ENCODE measurements around the gene KLK1.

Gene KLK1

GRCh38 chr19:50835785-50836542 lies 12.4 kb upstream of the KLK1 start:
- no peak for DNase-seq

DNA sequence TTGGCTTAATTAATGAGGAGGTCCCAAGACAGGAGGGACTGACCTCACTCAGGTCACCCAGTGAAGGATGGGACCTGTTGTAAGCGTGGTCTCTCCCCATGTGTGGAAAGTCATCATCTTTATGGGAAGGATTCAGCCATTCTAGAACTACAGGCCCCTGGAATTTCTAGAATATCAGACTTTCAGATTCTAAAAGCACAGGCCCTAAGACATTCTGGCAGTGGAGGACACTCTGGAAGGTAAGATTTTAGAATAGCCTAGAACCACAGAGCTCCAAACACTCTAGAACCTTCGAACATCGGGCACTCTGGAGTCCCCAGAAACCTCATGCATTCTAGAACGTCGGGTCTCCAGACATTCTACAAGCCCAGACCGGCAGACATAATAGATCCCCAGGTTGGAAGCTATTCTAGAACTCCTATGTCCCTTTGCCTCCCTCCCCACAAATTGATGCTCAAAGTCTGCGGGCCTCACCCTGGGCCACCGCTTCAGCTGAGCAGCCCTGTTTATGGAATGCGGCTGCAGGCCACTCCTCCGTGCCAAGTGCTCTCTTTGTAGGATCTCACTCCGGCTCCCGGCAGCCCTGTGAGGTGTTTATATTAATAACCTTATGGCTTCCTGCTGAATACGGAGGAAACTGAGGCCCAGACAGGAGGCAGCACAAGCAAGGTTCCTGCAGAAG lies 11.7 kb upstream of the KLK1 start:
- DNase-seq: no peak

DNA sequence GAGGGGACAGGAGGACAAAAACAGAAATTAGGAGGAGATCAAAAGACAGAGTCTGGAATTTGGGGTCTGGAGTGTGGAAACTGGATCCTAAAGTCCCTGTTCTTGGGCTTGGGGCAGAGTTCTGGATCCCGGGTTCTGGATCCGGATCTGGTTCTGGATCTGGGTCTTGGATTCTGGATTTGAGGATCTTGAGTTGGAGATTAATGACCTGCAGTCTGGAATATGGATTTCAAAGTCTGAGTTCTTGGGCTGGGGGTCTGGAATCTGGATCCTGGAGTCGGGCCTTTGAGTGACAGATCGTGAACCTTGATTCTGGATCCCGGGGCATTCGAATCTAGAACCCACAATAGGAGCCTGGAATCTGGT lies 10.2 kb upstream of the KLK1 start:
- DNase-seq: no peak

DNA sequence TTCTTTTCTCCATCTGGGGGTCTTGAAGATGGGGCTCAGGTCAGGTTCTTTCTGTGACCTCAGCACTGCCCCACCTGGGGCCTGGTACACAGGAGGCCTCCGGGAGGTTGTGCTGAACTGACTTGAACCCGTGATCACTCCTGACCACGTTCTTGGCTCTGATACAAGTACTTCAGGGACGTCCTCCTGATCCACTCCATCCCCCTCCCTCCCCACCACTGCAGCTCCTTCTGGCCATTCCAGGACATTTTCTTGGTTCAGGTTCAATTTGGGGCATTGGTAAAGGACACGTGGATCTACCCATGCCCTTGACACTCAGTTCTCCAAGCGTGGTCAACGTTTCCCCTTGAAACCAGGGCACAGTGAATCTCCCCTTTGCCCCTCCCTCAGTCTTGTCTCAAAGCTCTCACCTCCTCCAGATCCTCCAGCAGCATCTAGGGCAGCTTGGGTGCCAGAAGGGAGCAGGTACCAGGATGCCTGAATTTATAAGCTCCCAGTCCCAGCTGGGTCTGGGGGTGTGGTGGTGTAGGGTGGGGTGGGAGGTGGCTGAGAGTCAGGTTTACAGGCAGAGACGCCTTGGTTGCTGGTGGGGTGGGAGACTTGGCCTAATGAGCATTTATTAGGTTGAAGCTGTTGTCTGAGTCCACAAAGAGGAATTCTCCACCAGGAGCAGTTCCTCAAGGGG lies 9.7 kb upstream of the KLK1 start, which contains the start of gene KLK15:
Gene KLK15, minus strand, starts transcription at position 458 of the 685 bp plus-strand sequence. CDS start 2,082 bp downstream, outside the sequence.
- DNase-seq: no peak

GRCh38 chr19:50832666-50833065 lies 9.1 kb upstream of the KLK1 start:
- no peak for DNase-seq

DNA sequence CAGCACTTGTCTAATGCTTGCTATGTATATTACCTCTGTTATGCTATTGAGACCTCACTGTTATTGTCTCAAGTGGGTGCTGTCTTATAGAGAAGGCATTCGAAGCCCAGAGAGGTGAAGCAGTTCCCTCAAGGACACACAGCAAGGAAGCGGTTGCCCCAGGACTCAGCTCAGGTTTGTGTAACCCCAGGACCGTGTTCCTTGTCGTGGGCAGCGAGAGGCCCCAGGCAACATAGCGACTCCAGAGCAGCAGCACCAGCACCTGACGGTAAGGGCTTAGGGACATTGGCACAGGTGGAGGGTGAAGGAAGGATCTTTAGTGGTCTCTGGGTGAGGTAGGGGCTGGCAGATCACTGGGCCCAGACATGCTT lies 7.4 kb upstream of the KLK1 start:
- DNase-seq: no peak

GRCh38 chr19:50830266-50831025 lies 6.9 kb upstream of the KLK1 start:
- DNase-seq: no peak

GRCh38 chr19:50829801-50830200 lies 6.2 kb upstream of the KLK1 start:
- DNase-seq: no peak

DNA sequence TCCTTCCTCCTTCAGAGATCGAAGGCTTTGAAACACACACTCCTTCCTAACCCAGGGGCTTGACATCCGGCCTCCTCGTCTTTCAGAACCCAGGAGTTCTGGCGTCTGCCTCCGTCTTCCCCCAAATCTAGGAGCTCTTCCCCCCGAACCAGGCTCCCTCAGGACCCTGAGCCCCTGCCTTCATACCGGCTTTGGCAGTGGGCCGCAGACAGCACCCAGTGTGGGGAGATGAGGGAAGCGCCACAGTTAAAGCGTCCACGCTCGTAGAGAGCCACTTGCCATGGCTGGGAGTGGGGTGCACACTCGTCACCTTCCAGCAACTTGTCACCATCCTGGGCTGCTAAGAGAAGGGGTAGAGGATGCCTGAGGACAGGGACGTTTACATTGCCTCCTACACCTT lies 3.9 kb upstream of the KLK1 start:
- DNase-seq: no peak

- DNase-seq: no peak
Measured at GRCh38 chr19:50826492-50827240, 3.1 kb upstream of the KLK1 start.

GRCh38 chr19:50822661-50823208 lies 852 bp downstream of the KLK1 start:
- DNase-seq: no peak

- DNase-seq: no peak
Measured at GRCh38 chr19:50821622-50822021, 2.0 kb downstream of the KLK1 start.

- no peak for DNase-seq
Measured at GRCh38 chr19:50821248-50821612, 2.4 kb downstream of the KLK1 start.

GRCh38 chr19:50820549-50821247 lies 2.9 kb downstream of the KLK1 start:
- no peak for DNase-seq

DNA sequence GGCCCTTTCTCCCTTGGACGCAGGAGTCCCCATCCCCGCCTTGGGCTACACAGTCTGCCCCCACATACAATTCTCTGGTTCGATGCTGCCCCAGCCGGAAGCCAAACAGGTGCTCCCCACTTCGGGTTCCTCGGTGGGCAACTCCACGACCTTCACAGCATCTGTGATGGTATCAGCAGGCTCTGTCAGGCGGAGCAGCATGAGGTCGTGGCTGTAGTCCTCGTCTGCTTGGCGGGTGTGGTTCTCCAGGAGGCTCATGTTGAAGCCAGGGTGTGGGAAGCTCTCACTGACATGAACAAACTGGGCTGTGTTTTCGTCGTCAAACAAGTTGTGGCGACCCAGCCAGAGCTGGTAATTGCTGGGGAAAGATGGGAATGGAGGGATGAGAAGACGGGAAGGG lies 3.5 kb downstream of the KLK1 start:
- no peak for DNase-seq

GRCh38 chr19:50819636-50820035 lies 4.0 kb downstream of the KLK1 start:
- no peak for DNase-seq

DNA sequence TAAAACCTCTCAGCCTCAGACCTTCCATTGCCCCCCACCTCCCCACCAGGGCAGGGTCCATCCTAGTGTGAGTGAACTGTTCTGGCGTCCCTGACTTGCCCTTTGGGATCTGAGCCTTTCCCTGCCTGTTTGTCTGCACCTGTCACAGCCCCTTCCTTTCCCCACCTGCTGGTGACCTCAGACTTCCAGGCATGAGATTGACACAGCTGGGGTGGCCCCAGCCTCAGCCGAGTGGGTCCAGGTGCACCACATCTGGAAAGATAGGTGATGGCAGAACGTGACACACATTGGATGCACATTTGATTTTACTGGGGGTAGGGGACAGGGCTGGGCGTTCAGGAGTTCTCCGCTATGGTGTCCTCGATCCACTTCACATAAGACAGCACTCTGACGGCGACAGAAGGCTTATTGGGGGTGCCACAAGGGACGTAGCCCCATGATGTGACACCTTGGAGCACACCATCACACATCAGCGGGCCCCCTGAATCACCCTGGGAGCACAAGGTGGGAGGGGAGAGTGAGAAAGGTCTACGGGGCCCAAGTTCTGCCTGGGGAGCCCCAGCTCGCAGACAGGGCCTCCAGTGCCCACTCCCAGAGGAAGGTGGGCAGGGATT lies 4.6 kb downstream of the KLK1 start:
- DNase-seq: no peak

- DNase-seq: no peak
Measured at GRCh38 chr19:50817941-50818858, 5.4 kb downstream of the KLK1 start.

- DNase-seq: no peak
Measured at GRCh38 chr19:50815439-50815838, 8.1 kb downstream of the KLK1 start.

DNA sequence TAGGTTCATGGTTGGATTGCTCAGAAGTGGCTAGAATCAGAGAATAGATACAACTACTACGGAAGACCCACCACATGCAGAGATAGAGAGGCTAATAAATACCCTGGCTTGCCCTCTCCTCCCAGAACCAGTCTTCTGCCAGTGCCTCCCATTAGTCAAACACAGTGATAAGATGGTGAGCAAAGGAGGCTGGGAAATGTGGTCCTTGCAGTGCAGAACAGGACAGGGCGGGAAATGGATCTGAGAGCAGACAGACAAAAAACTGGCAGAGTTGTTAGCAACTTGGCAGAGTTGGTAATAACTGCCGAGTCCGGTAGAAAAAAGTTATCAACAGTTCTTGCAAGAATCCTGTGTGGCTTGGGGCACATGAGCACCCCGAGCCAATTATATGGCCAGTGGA lies 8.7 kb downstream of the KLK1 start:
- DNase-seq: no peak

All from cortex of kidney (tissue), 1 donor.